ENCODE data around the gene EPHB1.

EPHB1 gene

GRCh38 chr3:134904776-134905646 is 110.0 kb downstream of the EPHB1 start:
- H3K4me3 ChIP-seq (ENCODE audit: low read depth, low read length) = no peak overlapping the region

GRCh38 chr3:134905647-134905935 is 110.5 kb downstream of the EPHB1 start:
- H3K4me3 ChIP-seq (ENCODE audit: low read depth, low read length) = no peak overlapping the region

- no peak overlapping the region for H3K4me3 ChIP-seq (ENCODE audit: low read depth, low read length)
Observed at GRCh38 chr3:134908271-134908670, 113.2 kb downstream of the EPHB1 start.

- H3K4me3 ChIP-seq (ENCODE audit: low read depth, low read length) = no peak overlapping the region
Observed at GRCh38 chr3:134910026-134910425, 115.0 kb downstream of the EPHB1 start.

GRCh38 chr3:134911586-134912548 is 116.8 kb downstream of the EPHB1 start:
- H3K4me3 ChIP-seq (ENCODE audit: low read depth, low read length) = no peak overlapping the region

GRCh38 chr3:134916276-134916961 is 121.4 kb downstream of the EPHB1 start:
- no peak overlapping the region for H3K4me3 ChIP-seq (ENCODE audit: low read depth, low read length)

- H3K4me3 ChIP-seq (ENCODE audit: low read depth, low read length) = no peak overlapping the region
Observed at GRCh38 chr3:134917631-134918030, 122.6 kb downstream of the EPHB1 start.

GRCh38 chr3:134918441-134918840 is 123.4 kb downstream of the EPHB1 start:
- H3K4me3 ChIP-seq (ENCODE audit: low read depth, low read length) = no peak overlapping the region

- no peak overlapping the region for H3K4me3 ChIP-seq (ENCODE audit: low read depth, low read length)
Observed at GRCh38 chr3:134922101-134922500, 127.0 kb downstream of the EPHB1 start.

GRCh38 chr3:134922866-134923265 is 127.8 kb downstream of the EPHB1 start:
- no peak overlapping the region for H3K4me3 ChIP-seq (ENCODE audit: low read depth, low read length)

GRCh38 chr3:134923286-134923685 is 128.2 kb downstream of the EPHB1 start:
- H3K4me3 ChIP-seq (ENCODE audit: low read depth, low read length) = no peak overlapping the region

- no peak overlapping the region for H3K4me3 ChIP-seq (ENCODE audit: low read depth, low read length)
Observed at GRCh38 chr3:134927599-134927998, 132.5 kb downstream of the EPHB1 start.

GRCh38 chr3:134928392-134928791 is 133.3 kb downstream of the EPHB1 start:
- no peak overlapping the region for H3K4me3 ChIP-seq (ENCODE audit: low read depth, low read length)

- H3K4me3 ChIP-seq (ENCODE audit: low read depth, low read length) = no peak overlapping the region
Observed at GRCh38 chr3:134928819-134929218, 133.8 kb downstream of the EPHB1 start.

- H3K4me3 ChIP-seq (ENCODE audit: low read depth, low read length) = no peak overlapping the region
Observed at GRCh38 chr3:134929976-134930375, 134.9 kb downstream of the EPHB1 start.

GRCh38 chr3:134931045-134931785 is 136.2 kb downstream of the EPHB1 start:
- H3K4me3 ChIP-seq (ENCODE audit: low read depth, low read length) = no peak overlapping the region

GRCh38 chr3:134932035-134932434 is 137.0 kb downstream of the EPHB1 start:
- no peak overlapping the region for H3K4me3 ChIP-seq (ENCODE audit: low read depth, low read length)

- no peak overlapping the region for H3K4me3 ChIP-seq (ENCODE audit: low read depth, low read length)
Observed at GRCh38 chr3:134933997-134934396, 138.9 kb downstream of the EPHB1 start.

- no peak overlapping the region for H3K4me3 ChIP-seq (ENCODE audit: low read depth, low read length)
Observed at GRCh38 chr3:134934933-134935332, 139.9 kb downstream of the EPHB1 start.

- no peak overlapping the region for H3K4me3 ChIP-seq (ENCODE audit: low read depth, low read length)
Observed at GRCh38 chr3:134937256-134938028, 142.4 kb downstream of the EPHB1 start.
